H4 (cell line): Measurements from ENCODE around the gene GALC. TPM values are rescaled to one million over a fixed set of nuclear protein-coding genes. Genes with fewer than 3 reads are reported as not detected.

ENCODE experiments used
- DNase-seq: peaks from one replicate; pipeline ENCODE4 v3.0.0-alpha.2; 2015; ENCODE audit warnings: low spot score
- total RNA-seq: library from RNA; depleted of rRNA; stranded (reverse); fragments of >200 nt; shearing (Covaris generic); gene quantifications from 2 replicates; pipeline ENCODE4 v1.2.3, GENCODE V29; 2014; rRNA removed

The GALC gene
- total RNA-seq, 1 experiment from 2014 or later: not detected

GRCh38 chr14:87888136-87888999 lies 104.6 kb downstream of the GALC start:
- DNase-seq: peak; percentile 42

GRCh38 chr14:87883750-87884149 lies 109.2 kb downstream of the GALC start:
- DNase-seq: no peak

Other genes with a start within 250 kb of the GALC start
- gene GPR65, start 12.0 kb upstream of the GALC start, total RNA-seq: not detected in 2 replicates